Measurements from ENCODE around the gene MKI67. TPM values are rescaled to one million over a fixed set of nuclear protein-coding genes. Genes with fewer than 3 reads are reported as not detected.

The MKI67 gene
- total and polyA plus RNA-seq, 10 of the 15 experiments (the other 5 are each of a cell fraction or from before 2014, with no cell fraction given) = 22.3 to 183 (median 82.9) TPM

DNA sequence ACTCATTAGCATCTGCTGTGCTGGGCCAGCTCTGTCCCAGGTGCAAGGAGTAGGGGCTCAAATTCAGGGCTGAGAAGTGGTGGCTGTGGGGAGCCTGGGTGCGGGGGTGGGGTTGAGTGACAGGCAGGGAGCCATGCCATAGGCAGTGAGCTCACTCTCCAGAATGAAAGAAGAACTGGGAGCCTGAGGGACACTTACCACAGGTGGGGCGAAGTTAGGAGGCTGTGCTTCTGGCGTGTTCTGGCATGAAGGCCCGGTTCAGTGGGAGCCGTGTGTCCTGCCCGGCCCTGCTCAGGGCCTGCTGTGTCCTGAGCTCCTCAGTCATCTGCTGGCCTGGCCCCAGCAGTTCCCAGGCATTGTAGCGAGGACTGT, 62.5 kb downstream of the MKI67 start (continued):
- TF ChIP-seq EED (IDR thresholded peaks at IDR 0.05; ENCODE audit: low read depth) (peak; percentile 49), NFIC (IDR thresholded peaks at IDR 0.05; ENCODE audit: low read depth, low read length) (no peak)
- TF ChIP-seq, protein P1, sequence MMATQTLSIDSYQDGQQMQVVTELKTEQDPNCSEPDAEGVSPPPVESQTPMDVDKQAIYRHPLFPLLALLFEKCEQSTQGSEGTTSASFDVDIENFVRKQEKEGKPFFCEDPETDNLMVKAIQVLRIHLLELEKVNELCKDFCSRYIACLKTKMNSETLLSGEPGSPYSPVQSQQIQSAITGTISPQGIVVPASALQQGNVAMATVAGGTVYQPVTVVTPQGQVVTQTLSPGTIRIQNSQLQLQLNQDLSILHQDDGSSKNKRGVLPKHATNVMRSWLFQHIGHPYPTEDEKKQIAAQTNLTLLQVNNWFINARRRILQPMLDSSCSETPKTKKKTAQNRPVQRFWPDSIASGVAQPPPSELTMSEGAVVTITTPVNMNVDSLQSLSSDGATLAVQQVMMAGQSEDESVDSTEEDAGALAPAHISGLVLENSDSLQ (IDR thresholded peaks at IDR 0.05) = peak; percentile 97

DNA sequence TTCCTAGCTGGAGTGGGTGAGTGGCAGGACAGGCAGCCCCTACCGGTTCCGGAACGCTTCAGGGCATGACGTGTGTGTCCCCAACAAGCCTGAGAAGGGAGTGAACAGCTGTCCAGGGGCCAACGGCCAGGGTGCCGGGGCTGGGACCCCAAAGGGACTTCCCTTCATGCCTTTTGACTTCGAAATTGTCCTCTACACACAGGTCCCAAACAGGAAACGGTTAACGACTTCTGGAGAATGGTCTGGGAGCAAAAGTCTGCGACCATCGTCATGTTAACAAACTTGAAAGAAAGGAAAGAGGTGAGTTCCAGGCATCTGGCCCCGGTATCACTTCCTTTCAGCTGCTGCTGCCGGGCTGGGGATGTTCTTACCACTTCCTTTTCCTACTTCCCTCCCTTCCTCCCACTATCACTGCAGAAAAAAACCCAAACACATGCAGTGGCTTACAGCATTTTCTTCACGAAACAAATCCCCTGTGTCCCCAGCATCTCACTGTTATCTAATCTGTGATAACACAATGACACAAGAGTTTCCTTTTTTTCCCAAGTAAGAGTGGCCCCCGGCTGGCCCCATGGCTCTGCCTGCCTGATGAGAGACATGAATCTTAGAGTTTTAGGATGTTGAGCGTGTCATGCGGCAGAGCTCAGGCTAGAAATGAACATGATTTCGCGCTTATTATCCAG, 63.2 kb downstream of the MKI67 start:
- Histone ChIP-seq H3K4me3 (peak overlapping the region; percentile 37; the same call in 1 of the 2 replicates), H3K9ac (ENCODE audit: control insufficient read depth, insufficient read depth, low read length) (no peak overlapping the region), H3K4me2 (ENCODE audit: control insufficient read depth, insufficient read depth) (peak overlapping the region; percentile 73), H3K4me1 (ENCODE audit: control insufficient read depth, insufficient read depth, low read length) (peaks cover 36% of the 10 kb centered on the region), H3K27ac (ENCODE audit: control insufficient read depth, insufficient read depth) (peak overlapping the region; percentile 76), H3K79me2 (ENCODE audit: control insufficient read depth, insufficient read depth, low read length) (no peaks in the 10 kb centered on the region), H4K20me1 (ENCODE audit: control insufficient read depth, insufficient read depth) (no peaks in the 10 kb centered on the region), H2AFZ (ENCODE audit: control insufficient read depth, low read depth, low read length) (peak overlapping the region; percentile 46), H3K27me3 (replicated peaks in 1 of 2; ENCODE audit: control insufficient read depth in 2 of 2, insufficient read depth in 2 of 2, low read length in 1 of 2) (no peaks in the 10 kb centered on the region), H3K9me3 (replicated peaks; ENCODE audit: control insufficient read depth, insufficient read depth, low read length) (no peaks in the 10 kb centered on the region), H3K36me3 (ENCODE audit: control insufficient read depth in 2 of 2, insufficient read depth in 2 of 2, low read length in 1 of 2) (peaks cover 0 to 8% of the 10 kb centered on the region in 2 experiments; a peak in 2 of 4 replicates)
- ChIA-PET CTCF (interaction anchor here (0.6 to 5.0 kb wide), 9 partner anchors 8 to 88 kb away, joined by 3 to 73 read pairs (median 8); no protein-coding TSS in a partner anchor), POLR2A (interaction anchor here (1.0 to 10.2 kb wide), 6 partner anchors 9 to 61 kb away, joined by 4 to 117 read pairs (median 5); no protein-coding TSS in a partner anchor), RAD21 (ENCODE audit: unreplicated experiment) (interaction anchor here (1.0 to 5.5 kb wide), 8 partner anchors 12 to 88 kb away, joined by 3 to 82 read pairs (median 6); partner anchors contain the start of gene MKI67), SMC1A (ENCODE audit: uncharacterized antibody, unreplicated experiment) (interaction anchor here (0.7 to 5.0 kb wide), 9 partner anchors 13 to 88 kb away, joined by 3 to 116 read pairs (median 4); no protein-coding TSS in a partner anchor)
- peak; percentile 96 for FAIRE-seq
- WGBS (ENCODE audit: insufficient coverage, insufficient replicate concordance, low lambda C conversion rate, missing lambda C conversion rate) = 10% methylated on average over 19 of the region's 19 CpGs
- no TSS peak for BruUV-seq (replicated peaks)
- peak; percentile 48 for DNase-seq (ENCODE audit: low read depth, low spot score)
- ATAC-seq = peak; percentile 51
- intact Hi-C loops (cut with micrococcal nuclease; ENCODE audit: unreplicated experiment) = no loop called here
- in situ Hi-C loops (cut with MboI) = no loop called here
- TF ChIP-seq YY1 (IDR thresholded peaks at IDR 0.05; ENCODE audit: low read depth, low read length) (0 out of 2 replicates have a peak, but pooled peaks have one; percentile 16), TBL1XR1 (IDR thresholded peaks at IDR 0.05; ENCODE audit: low read depth, low read length) (peak; percentile 31; the same call in 1 of the 2 replicates), SMARCA5 (IDR thresholded peaks at IDR 0.05) (peak; percentile 65; the same call in 1 of the 2 replicates), PAX5 (IDR thresholded peaks at IDR 0.05; ENCODE audit: borderline replicate concordance, low read depth, low read length) (peak; percentile 73), SIN3A (IDR thresholded peaks at IDR 0.05; ENCODE audit: low read depth, low read length) (no peak), GATAD2B (conservative IDR thresholded peaks at IDR 0.05; ENCODE audit: low read depth) (0 out of 2 replicates have a peak, but pooled peaks have one; percentile 40), BMI1 (IDR thresholded peaks at IDR 0.05; ENCODE audit: borderline replicate concordance) (0 out of 2 replicates have a peak, but pooled peaks have one; percentile 21), NR2C1 (IDR thresholded peaks at IDR 0.05) (peak; percentile 31; the same call in 1 of the 2 replicates), EGR1 (IDR thresholded peaks at IDR 0.05; ENCODE audit: borderline replicate concordance in 1 of 2, low read depth in 2 of 2, low read length in 2 of 2) (peak in 1 of 2 experiments; percentile 91; a peak in 2 of 3 replicates), MTA3 (IDR thresholded peaks at IDR 0.05; ENCODE audit: borderline replicate concordance, low read length) (0 out of 2 replicates have a peak, but pooled peaks have one; percentile 30)
- TF ChIP-seq, protein P2, sequence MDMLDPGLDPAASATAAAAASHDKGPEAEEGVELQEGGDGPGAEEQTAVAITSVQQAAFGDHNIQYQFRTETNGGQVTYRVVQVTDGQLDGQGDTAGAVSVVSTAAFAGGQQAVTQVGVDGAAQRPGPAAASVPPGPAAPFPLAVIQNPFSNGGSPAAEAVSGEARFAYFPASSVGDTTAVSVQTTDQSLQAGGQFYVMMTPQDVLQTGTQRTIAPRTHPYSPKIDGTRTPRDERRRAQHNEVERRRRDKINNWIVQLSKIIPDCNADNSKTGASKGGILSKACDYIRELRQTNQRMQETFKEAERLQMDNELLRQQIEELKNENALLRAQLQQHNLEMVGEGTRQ (IDR thresholded peaks at IDR 0.05; ENCODE audit: borderline replicate concordance, low read depth, low read length) = no peak
- TF ChIP-seq, protein P3, sequence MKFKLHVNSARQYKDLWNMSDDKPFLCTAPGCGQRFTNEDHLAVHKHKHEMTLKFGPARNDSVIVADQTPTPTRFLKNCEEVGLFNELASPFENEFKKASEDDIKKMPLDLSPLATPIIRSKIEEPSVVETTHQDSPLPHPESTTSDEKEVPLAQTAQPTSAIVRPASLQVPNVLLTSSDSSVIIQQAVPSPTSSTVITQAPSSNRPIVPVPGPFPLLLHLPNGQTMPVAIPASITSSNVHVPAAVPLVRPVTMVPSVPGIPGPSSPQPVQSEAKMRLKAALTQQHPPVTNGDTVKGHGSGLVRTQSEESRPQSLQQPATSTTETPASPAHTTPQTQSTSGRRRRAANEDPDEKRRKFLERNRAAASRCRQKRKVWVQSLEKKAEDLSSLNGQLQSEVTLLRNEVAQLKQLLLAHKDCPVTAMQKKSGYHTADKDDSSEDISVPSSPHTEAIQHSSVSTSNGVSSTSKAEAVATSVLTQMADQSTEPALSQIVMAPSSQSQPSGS (IDR thresholded peaks at IDR 0.05; ENCODE audit: low read length) = peak; percentile 48
